H1 (cell line): ENCODE results near the gene FUT4. TPM values are rescaled to one million over a fixed set of nuclear protein-coding genes. Genes with fewer than 3 reads are reported as not detected.

Experiments used
- CTCF ChIA-PET: fragments of 300-600 bp; sonication (Branson Sonifier 250); formaldehyde crosslinking; loops from one replicate; lab custom pipeline; 2021; ENCODE audit not compliant: partially characterized antibody; lab: Charles Lee
- POLR2A ChIA-PET: fragments of 300-600 bp; sonication (Branson Sonifier 250); formaldehyde crosslinking; loops from one replicate; lab custom pipeline; 2021; ENCODE audit warnings: inconsistent platforms; ENCODE audit not compliant: partially characterized antibody; lab: Charles Lee
- DNase-seq, 2 experiments: peaks; one replicate each; pipeline versions ENCODE4 v3.0.0 to v3.0.0-alpha.2; 2010 to 2022; ENCODE audit warnings: low spot score in 2 of 2, low read depth in 1 of 2, mixed read lengths in 1 of 2
- FAIRE-seq: peaks from 2 replicates; lab custom pipeline; 2011; peaks lifted over from hg19 to GRCh38; lab: Jason Lieb, UNC
- H2AFZ ChIP-seq: 2 replicates; pipeline ENCODE4 v1.8.1; 2012; ENCODE audit warnings: low read length, inconsistent platforms
- H2AK5ac ChIP-seq: 2 replicates; pipeline ENCODE4 v1.6.1; 2013; ENCODE audit warnings: low read depth, low read length
- H2BK120ac ChIP-seq: replicated peaks from 2 replicates; pipeline ENCODE3; 2013; ENCODE audit warnings: low read depth, low read length, inconsistent platforms
- H2BK12ac ChIP-seq: 2 replicates; pipeline ENCODE4 v1.6.1; 2013; ENCODE audit warnings: low read depth, low read length
- H2BK15ac ChIP-seq: 2 replicates; pipeline ENCODE4 v1.6.1; 2013; ENCODE audit warnings: low read length
- H2BK20ac ChIP-seq: 2 replicates; pipeline ENCODE4 v1.6.1; 2013; ENCODE audit warnings: low read length
- H2BK5ac ChIP-seq: 2 replicates; pipeline ENCODE4 v1.6.1; 2013; ENCODE audit warnings: low read depth, low read length
- H3K14ac ChIP-seq: 2 replicates; pipeline ENCODE4 v1.6.1; 2013; ENCODE audit warnings: inconsistent platforms; ENCODE audit not compliant: insufficient read length
- H3K18ac ChIP-seq: 2 replicates; pipeline ENCODE4 v1.6.1; 2013; ENCODE audit warnings: low read length; ENCODE audit errors: extremely low read depth
- H3K23ac ChIP-seq: 2 replicates; pipeline ENCODE4 v1.6.1; 2013; ENCODE audit warnings: inconsistent platforms; ENCODE audit not compliant: insufficient read length
- H3K23me2 ChIP-seq: 2 replicates; pipeline ENCODE4 v1.6.1; 2013; ENCODE audit warnings: low read depth, low read length
- H3K27ac ChIP-seq: 2 replicates; pipeline ENCODE4 v1.6.1; 2011; ENCODE audit warnings: low read depth, low read length, inconsistent platforms
- H3K27me3 ChIP-seq, 4 experiments: replicated peaks in 1 of 4; 1 replicate in 1 of 4; 2 replicates in 3 of 4; pipeline versions ENCODE4 v1.6.1 to v1.8.1; 2011 to 2013; ENCODE audit warnings: low read length in 3 of 4, mild to moderate bottlenecking in 3 of 4, inconsistent platforms in 2 of 4, mixed read lengths in 2 of 4, moderate library complexity in 1 of 4; ENCODE audit not compliant: control insufficient read depth in 3 of 4, insufficient read depth in 3 of 4; ENCODE audit errors: extremely low read depth in 1 of 4
- H3K36me3 ChIP-seq, 4 experiments: 2 replicates each; pipeline versions ENCODE4 v1.6.1 to v1.8.1; 2011 to 2013; ENCODE audit warnings: mild to moderate bottlenecking in 4 of 4, low read length in 3 of 4, moderate library complexity in 2 of 4, control low read depth in 1 of 4, inconsistent platforms in 1 of 4; ENCODE audit not compliant: insufficient read depth in 4 of 4, control insufficient read depth in 2 of 4
- H3K4ac ChIP-seq: replicated peaks from 2 replicates; pipeline ENCODE3; 2013; ENCODE audit warnings: low read length, low read depth, mixed read lengths, inconsistent platforms; ENCODE audit not compliant: insufficient read length
- H3K4me1 ChIP-seq, 4 experiments: replicated peaks in 1 of 4; 1 replicate in 1 of 4; 2 replicates in 3 of 4; pipeline versions ENCODE4 v1.6.1 to v1.8.1; 2011 to 2013; ENCODE audit warnings: low read length in 3 of 4, inconsistent platforms in 2 of 4, mixed read lengths in 1 of 4; ENCODE audit not compliant: insufficient read depth in 4 of 4, control insufficient read depth in 3 of 4
- H3K4me2 ChIP-seq, 2 experiments: 2 replicates each; pipeline versions ENCODE4 v1.6.1 to v1.8.1; 2011 to 2013; ENCODE audit warnings: low read depth in 2 of 2, low read length in 2 of 2, control low read depth in 1 of 2, inconsistent platforms in 1 of 2, mild to moderate bottlenecking in 1 of 2; ENCODE audit not compliant: insufficient read depth in 1 of 2
- H3K4me3 ChIP-seq, 4 experiments: fragments of 200-600, 300-600 bp in 1 of 4; sonication (generic), shearing (Covaris generic), sonication (Bioruptor Twin) in 1 of 4; 2 replicates each; pipeline versions ENCODE4 v1.5.1 to v1.8.1; 2011 to 2016; ENCODE audit warnings: low read length in 4 of 4, low read depth in 3 of 4, control low read depth in 2 of 4, inconsistent platforms in 2 of 4, mild to moderate bottlenecking in 2 of 4, mixed read lengths in 1 of 4, moderate library complexity in 1 of 4; ENCODE audit not compliant: insufficient read depth in 2 of 4; ENCODE audit errors: extremely low read depth in 1 of 4
- H3K56ac ChIP-seq: replicated peaks from 2 replicates; pipeline ENCODE3; 2013; ENCODE audit warnings: low read depth, mild to moderate bottlenecking, mixed read lengths, low read length, inconsistent platforms; ENCODE audit not compliant: insufficient read length
- H3K79me1 ChIP-seq: 2 replicates; pipeline ENCODE4 v1.6.1; 2013; ENCODE audit warnings: low read depth, low read length, control low read depth
- H3K79me2 ChIP-seq, 2 experiments: 2 replicates each; pipeline versions ENCODE4 v1.6.1 to v1.8.1; 2012 to 2013; ENCODE audit warnings: low read length in 2 of 2, mild to moderate bottlenecking in 2 of 2, inconsistent platforms in 1 of 2; ENCODE audit not compliant: insufficient read depth in 2 of 2, control insufficient read depth in 1 of 2
- H3K9ac ChIP-seq, 4 experiments: replicated peaks in 1 of 4; 1 replicate in 1 of 4; 2 replicates in 3 of 4; pipeline versions ENCODE4 v1.6.1 to v1.8.1; 2011 to 2013; ENCODE audit warnings: low read depth in 3 of 4, low read length in 3 of 4, control low read depth in 2 of 4, mild to moderate bottlenecking in 2 of 4, moderate library complexity in 2 of 4, inconsistent platforms in 1 of 4; ENCODE audit errors: extremely low read depth in 1 of 4
- H3K9me3 ChIP-seq, 2 experiments: 2 replicates each; pipeline versions ENCODE4 v1.6.1 to v1.8.1; 2012 to 2013; ENCODE audit warnings: mild to moderate bottlenecking in 2 of 2, moderate library complexity in 2 of 2, control low read depth in 1 of 2, inconsistent platforms in 1 of 2, low read depth in 1 of 2, low read length in 1 of 2, mixed read lengths in 1 of 2; ENCODE audit not compliant: insufficient read depth in 2 of 2
- H4K20me1 ChIP-seq, 2 experiments: replicated peaks in 1 of 2; 2 replicates each; pipeline versions ENCODE3 to v1.8.1; 2011 to 2013; ENCODE audit warnings: inconsistent platforms in 2 of 2, low read length in 2 of 2, mild to moderate bottlenecking in 1 of 2; ENCODE audit not compliant: insufficient read depth in 2 of 2, control insufficient read depth in 1 of 2
- H4K5ac ChIP-seq: 2 replicates; pipeline ENCODE4 v1.6.1; 2013; ENCODE audit warnings: low read length, low read depth, mixed read lengths, inconsistent platforms; ENCODE audit not compliant: insufficient read length
- H4K8ac ChIP-seq: 2 replicates; pipeline ENCODE4 v1.8.0; 2013; ENCODE audit warnings: mild to moderate bottlenecking, moderate library complexity, low read length, inconsistent platforms; ENCODE audit not compliant: insufficient read depth; ENCODE audit errors: extremely low read depth
- H4K91ac ChIP-seq: replicated peaks from 2 replicates; pipeline ENCODE3; 2013; ENCODE audit warnings: low read length, mixed read lengths, inconsistent platforms; ENCODE audit not compliant: insufficient read length
- CTBP2 ChIP-seq: IDR thresholded peaks from 2 replicates; pipeline ENCODE4 v1.7.0; 2011; ENCODE audit warnings: borderline replicate concordance, mild to moderate bottlenecking, moderate library complexity, mixed read lengths, low read length; ENCODE audit not compliant: insufficient read depth, insufficient read length
- WGBS, 2 experiments: shearing (Covaris generic) in 1 of 2; methylation state at CpG; one replicate each; pipeline versions ENCODE4 v1.1.6 to v1.1.7; 2013 to 2015; ENCODE audit warnings: low lambda C conversion rate in 2 of 2, mixed read lengths in 2 of 2, inconsistent platforms in 1 of 2, low coverage in 1 of 2, missing lambda C conversion rate in 1 of 2; ENCODE audit not compliant: insufficient replicate concordance in 2 of 2, insufficient coverage in 1 of 2, insufficient read length in 1 of 2; ENCODE audit errors: extremely low coverage in 1 of 2, missing lambda C conversion rate in 1 of 2; 5-methylcytosine and 5-hydroxymethylcytosine counted together
- polyA plus RNA-seq, 7 experiments: library from polyadenylated mRNA; depleted of rRNA in 3 of 7; stranded (reverse) in 5 of 7; unstranded in 2 of 7; fragments of >200 nt in 5 of 7; fragments of 200-250 nt in 2 of 7; gene quantifications; 1 replicate in 5 of 7; 2 replicates in 1 of 7; 4 replicates in 1 of 7; pipeline versions ENCODE4 v1.2.1 to v1.2.3, GENCODE V29; 2011 to 2013; ENCODE audit warnings: missing spikeins in 2 of 7, mixed read lengths in 2 of 7
- total RNA-seq: library from RNA; stranded (reverse); fragmentation: NEBNext Ultra II Directional; extraction: Animal tissue kit (Norgen Biotek cat#: 25700); gene quantifications from 2 replicates; pipeline ENCODE4 v1.2.1, GENCODE V29; 2021

Gene FUT4
- total and polyA plus RNA-seq, 2 of the 8 experiments (the other 6 are each of a cell fraction or from before 2014, with no cell fraction given): 2.6 to 8.0 TPM

- H2BK20ac ChIP-seq: no peak overlapping the region
- no peaks in the 10 kb centered on the region for H3K79me1 ChIP-seq
- no peak for TF ChIP-seq CTBP2
- no peak overlapping the region for H2AK5ac ChIP-seq
- H2BK12ac ChIP-seq: no peak overlapping the region
- no peak overlapping the region for H3K4ac ChIP-seq
- no peak overlapping the region for H2AFZ ChIP-seq
- H3K23me2 ChIP-seq: no peaks in the 10 kb centered on the region; the same call in 1 of the 2 replicates
- no peak overlapping the region for H4K91ac ChIP-seq
- no peak overlapping the region for H3K18ac ChIP-seq
- no peak overlapping the region for H3K27ac ChIP-seq
- no peaks in the 10 kb centered on the region for H3K36me3 ChIP-seq
- no peak overlapping the region for H3K14ac ChIP-seq
- H3K4me2 ChIP-seq: no peak overlapping the region
- H3K23ac ChIP-seq: no peak overlapping the region
- no peak overlapping the region for H4K5ac ChIP-seq
- FAIRE-seq (no peak), DNase-seq (no peak)
- H3K56ac ChIP-seq: no peak overlapping the region
- no peaks in the 10 kb centered on the region; a peak in 1 of 7 replicates for H3K27me3 ChIP-seq
- no peak overlapping the region for H3K9ac ChIP-seq
- no peak overlapping the region for H2BK15ac ChIP-seq
- H3K79me2 ChIP-seq: no peaks in the 10 kb centered on the region
- CTCF ChIA-PET: no interaction called here
- no peak overlapping the region for H2BK5ac ChIP-seq
- WGBS, 2 experiments: 56% methylated on average over 1 of the region's 1 CpG; no CpG with 5 or more reads in 1 of the 2 experiments
- H3K4me1 ChIP-seq: no peaks in the 10 kb centered on the region
- no peak overlapping the region for H2BK120ac ChIP-seq
- no peak overlapping the region for H3K4me3 ChIP-seq
- H4K20me1 ChIP-seq: peaks cover 0 to 3% of the 10 kb centered on the region in 2 experiments
- no peak overlapping the region for H4K8ac ChIP-seq
- no peaks in the 10 kb centered on the region for H3K9me3 ChIP-seq
- POLR2A ChIA-PET: no interaction called here
Observed at GRCh38 chr11:94553938-94554337, 10.2 kb downstream of the FUT4 start.
